GM12878 (cell line): ENCODE data around the gene SNX32. TPM values are rescaled to one million over a fixed set of nuclear protein-coding genes. Genes with fewer than 3 reads are reported as not detected.
A peak's percentile ranks its signal among the peaks of the same experiment; 100 is the strongest.

Experiments
- ATAC-seq: fragments of 200-7000 bp; cut with Tn5 transposase; 3 replicates; pipeline ENCODE4 v1.9.1; 2020; ENCODE audit warnings: mild to moderate bottlenecking, moderate library complexity
- BruUV-seq: library from RNA; stranded (reverse); fragments of 400-500 nt; replicated peaks from 2 replicates; lab custom pipeline; 2021; lab: Mats Ljungman, UMichigan
- CTCF ChIA-PET: fragments of 300-600 bp; sonication (Branson Sonifier 250); formaldehyde crosslinking; extraction: SDS; loops from one replicate; lab custom pipeline; 2021; ENCODE audit warnings: inconsistent platforms; lab: Yijun Ruan, JAX
- POLR2A ChIA-PET: fragments of 350-600 bp; formaldehyde crosslinking; extraction: SDS; loops from one replicate; lab custom pipeline; 2021; ENCODE audit warnings: inconsistent platforms; lab: Charles Lee
- RAD21 ChIA-PET: fragments of 300-600 bp; sonication (Branson Sonifier 250); formaldehyde crosslinking; loops from one replicate; lab custom pipeline; 2023; ENCODE audit warnings: antibody characterized with exemption; ENCODE audit not compliant: unreplicated experiment; lab: Charles Lee
- SMC1A ChIA-PET: fragments of 300-600 bp; sonication (Branson Sonifier 250); formaldehyde crosslinking; loops from one replicate; lab custom pipeline; 2023; ENCODE audit not compliant: unreplicated experiment, uncharacterized antibody; lab: Charles Lee
- DNase-seq: peaks from one replicate; pipeline ENCODE4 v3.0.0-alpha.2; 2011; ENCODE audit warnings: low read depth, low spot score
- FAIRE-seq: peaks from 3 replicates; lab custom pipeline; 2011; peaks lifted over from hg19 to GRCh38; lab: Jason Lieb, UNC
- H2AFZ ChIP-seq: 2 replicates; pipeline ENCODE4 v1.6.0; 2011; ENCODE audit warnings: low read depth, low read length, control low read depth; ENCODE audit not compliant: control insufficient read depth
- H3K27ac ChIP-seq: 2 replicates; pipeline ENCODE4 v1.5.1; 2011; ENCODE audit warnings: control low read depth; ENCODE audit not compliant: control insufficient read depth, insufficient read depth
- H3K27me3 ChIP-seq, 2 experiments: replicated peaks in 1 of 2; 2 replicates each; pipeline versions ENCODE4 v1.6.0 to v1.6.1; 2011; ENCODE audit warnings: low read length in 1 of 2; ENCODE audit not compliant: control insufficient read depth in 2 of 2, insufficient read depth in 2 of 2
- H3K36me3 ChIP-seq, 2 experiments: 2 replicates each; pipeline ENCODE4 v1.5.1; 2011; ENCODE audit warnings: low read length in 1 of 2; ENCODE audit not compliant: control insufficient read depth in 2 of 2, insufficient read depth in 2 of 2
- H3K4me1 ChIP-seq: 2 replicates; pipeline ENCODE4 v1.6.1; 2011; ENCODE audit warnings: mild to moderate bottlenecking, low read length, moderate library complexity, mixed read lengths; ENCODE audit not compliant: control insufficient read depth, insufficient read depth
- H3K4me2 ChIP-seq: 2 replicates; pipeline ENCODE4 v1.6.0; 2011; ENCODE audit warnings: control low read depth; ENCODE audit not compliant: control insufficient read depth, insufficient read depth
- H3K4me3 ChIP-seq: fragments of 200-600 bp; sonication (generic); 2 replicates; pipeline ENCODE4 v1.5.1; 2016
- H3K79me2 ChIP-seq: 2 replicates; pipeline ENCODE4 v1.6.0; 2011; ENCODE audit warnings: low read length; ENCODE audit not compliant: control insufficient read depth, insufficient read depth
- H3K9ac ChIP-seq: 2 replicates; pipeline ENCODE4 v1.8.0; 2011; ENCODE audit warnings: low read length, control low read depth, mixed read lengths; ENCODE audit not compliant: control insufficient read depth, insufficient read depth
- H3K9me3 ChIP-seq: replicated peaks from 3 replicates; pipeline ENCODE4 v1.5.1; 2011; ENCODE audit warnings: mild to moderate bottlenecking, low read length; ENCODE audit not compliant: control insufficient read depth, insufficient read depth
- H4K20me1 ChIP-seq: 2 replicates; pipeline ENCODE4 v1.6.0; 2011; ENCODE audit not compliant: control insufficient read depth, insufficient read depth
- ASH2L ChIP-seq: fragments of 300-600, 200-600 bp; sonication (generic); IDR thresholded peaks from 2 replicates; pipeline ENCODE4 v1.6.1; 2017; ENCODE audit warnings: low read depth, mild to moderate bottlenecking, borderline replicate concordance
- ATF3 ChIP-seq: IDR thresholded peaks from 2 replicates; pipeline ENCODE4 v1.6.1; 2011; ENCODE audit warnings: low read depth, mild to moderate bottlenecking, low read length, moderate library complexity, borderline replicate concordance; ENCODE audit errors: extremely low read depth
- BRCA1 ChIP-seq: IDR thresholded peaks from 2 replicates; pipeline ENCODE4 v1.6.1; 2011; ENCODE audit warnings: low read depth, low read length, improper control_type of control experiment
- E2F4 ChIP-seq: IDR thresholded peaks from 2 replicates; pipeline ENCODE4 v1.6.1; 2012; ENCODE audit warnings: low read depth, low read length, improper control_type of control experiment
- GATAD2B ChIP-seq: fragments of 450-650 bp; conservative IDR thresholded peaks from 2 replicates; pipeline ENCODE4 v1.6.1; 2017; ENCODE audit warnings: low read depth, mild to moderate bottlenecking, moderate library complexity
- HDGF ChIP-seq: fragments of 450-650 bp; IDR thresholded peaks from 2 replicates; pipeline ENCODE4 v1.6.1; 2016; ENCODE audit warnings: antibody characterized with exemption
- IRF4 ChIP-seq: IDR thresholded peaks from 2 replicates; pipeline ENCODE4 v1.6.1; 2011; ENCODE audit warnings: low read depth, low read length
- MXI1 ChIP-seq: fragments of 150-350 bp; IDR thresholded peaks from 2 replicates; pipeline ENCODE4 v1.6.1; 2011; ENCODE audit warnings: low read depth, mild to moderate bottlenecking, inconsistent platforms, low read length, improper control_type of control experiment
- NFYB ChIP-seq: IDR thresholded peaks from 2 replicates; pipeline ENCODE4 v1.6.1; 2011; ENCODE audit warnings: low read depth, mild to moderate bottlenecking, low read length, improper control_type of control experiment, moderate library complexity; ENCODE audit not compliant: insufficient read depth
- PAX5 ChIP-seq: IDR thresholded peaks from 2 replicates; pipeline ENCODE4 v1.6.1; 2011; ENCODE audit warnings: low read depth, low read length, borderline replicate concordance
- PAX8 ChIP-seq: fragments of 450-650 bp; IDR thresholded peaks from 2 replicates; pipeline ENCODE4 v1.6.1; 2017; ENCODE audit warnings: mild to moderate bottlenecking, moderate library complexity
- POLR2AphosphoS2 ChIP-seq: IDR thresholded peaks from 2 replicates; pipeline ENCODE4 v1.6.1; 2011; ENCODE audit warnings: low read depth, mild to moderate bottlenecking, low read length, improper control_type of control experiment, moderate library complexity
- RFX5 ChIP-seq: IDR thresholded peaks from 2 replicates; pipeline ENCODE4 v1.6.1; 2011; ENCODE audit warnings: low read depth, low read length, improper control_type of control experiment
- STAT1 ChIP-seq: fragments of 450-650 bp; conservative IDR thresholded peaks from 2 replicates; pipeline ENCODE4 v1.6.1; 2014; ENCODE audit warnings: antibody characterized with exemption, mild to moderate bottlenecking
- STAT3 ChIP-seq: IDR thresholded peaks from 2 replicates; pipeline ENCODE4 v1.6.1; 2011; ENCODE audit warnings: low read depth, low read length, improper control_type of control experiment
- SUZ12 ChIP-seq: fragments of 200-600 bp; sonication (generic); IDR thresholded peaks from one replicate; pipeline ENCODE4 v1.6.1; 2018; ENCODE audit warnings: antibody characterized with exemption, mild to moderate bottlenecking; ENCODE audit not compliant: unreplicated experiment
- TAF1 ChIP-seq: IDR thresholded peaks from 2 replicates; pipeline ENCODE4 v1.6.1; 2011; ENCODE audit warnings: mild to moderate bottlenecking, low read depth, low read length, borderline replicate concordance
- TCF12 ChIP-seq: IDR thresholded peaks from 2 replicates; pipeline ENCODE4 v1.6.1; 2011; ENCODE audit warnings: low read depth, mild to moderate bottlenecking, low read length
- ZNF274 ChIP-seq: IDR thresholded peaks from one replicate; pipeline ENCODE4 v1.8.0; 2011; ENCODE audit not compliant: insufficient read length, insufficient read depth
- WGBS: methylation state at CpG from one replicate; pipeline ENCODE4 v1.1.6; 2016; ENCODE audit warnings: low lambda C conversion rate; ENCODE audit not compliant: insufficient replicate concordance, insufficient coverage; ENCODE audit errors: missing lambda C conversion rate; 5-methylcytosine and 5-hydroxymethylcytosine counted together
- in situ Hi-C: fragments of 300-500 bp; cut with MboI; formaldehyde crosslinking; loops from 9 replicates; pipeline ENCODE4 v1.14.3; 2018; ENCODE audit warnings: mixed read lengths
- intact Hi-C: fragments of 100-400 bp; cut with micrococcal nuclease; formaldehyde crosslinking; loops from one replicate; pipeline ENCODE4 v1.14.2; 2022; ENCODE audit not compliant: unreplicated experiment
- polyA plus RNA-seq, 11 experiments: library from polyadenylated mRNA; depleted of rRNA in 4 of 11; unstranded in 6 of 11; stranded (reverse) in 5 of 11; fragments of >200 nt; fragmentation: Nextera tagmentation in 4 of 11; fragmentation: Illumina TruSeq in 1 of 11; extraction: Ambion mirVana in 4 of 11; extraction: Trizol in 1 of 11; gene quantifications; 1 replicate in 1 of 11; 2 replicates in 10 of 11; pipeline versions ENCODE4 v1.2.1 to v1.2.3, GENCODE V29; 2011 to 2016; ENCODE audit warnings: inconsistent platforms in 2 of 11, missing spikeins in 2 of 11, low read depth in 1 of 11
- total RNA-seq, 4 experiments: library from RNA; depleted of rRNA in 3 of 4; stranded (reverse); fragments of >200 nt in 3 of 4; fragmentation: Illumina TruSeq in 1 of 4; extraction: Trizol in 1 of 4; gene quantifications; 2 replicates each; pipeline versions ENCODE4 v1.2.1 to v1.2.3, GENCODE V29; 2013 to 2021
- TF ChIP-seq, protein P1 (sequence below): fragments of 450-650 bp; formaldehyde crosslinking; IDR thresholded peaks from 2 replicates; pipeline ENCODE4 v1.4.0; 2020; ENCODE audit warnings: mild to moderate bottlenecking, moderate library complexity

SNX32 gene
- total and polyA plus RNA-seq, 10 of the 15 experiments (the other 5 are each of a cell fraction or from before 2014, with no cell fraction given): 0.04 to 1.5 (median 0.11) TPM; not detected in 1

- Histone ChIP-seq H3K9ac (peak overlapping the region; percentile 85), H3K27ac (peak overlapping the region; percentile 86), H3K4me2 (peak overlapping the region; percentile 99), H3K4me1 (peaks cover 27% of the 10 kb centered on the region), H3K9me3 (no peaks in the 10 kb centered on the region), H2AFZ (peak overlapping the region; percentile 79), H3K4me3 (peak overlapping the region; percentile 98), H3K36me3 (no peaks in the 10 kb centered on the region), H4K20me1 (no peaks in the 10 kb centered on the region), H3K27me3 (no peaks in the 10 kb centered on the region), H3K79me2 (peaks cover 47% of the 10 kb centered on the region)
- DNase-seq: no peak
- in situ Hi-C loops: no loop called here
- FAIRE-seq: no peak
- peak; percentile 29 for ATAC-seq
- BruUV-seq: no TSS peak
- ChIA-PET SMC1A (interaction anchor here (0.6 to 6.6 kb wide), 9 partner anchors 9 to 249 kb away, joined by 3 to 28 read pairs (median 4); partner anchors contain the start of gene C11orf68), RAD21 (interaction anchor here (0.8 to 8.0 kb wide), 6 partner anchors 9 to 175 kb away, joined by 3 to 76 read pairs (median 4); partner anchors contain the start of genes C11orf68, CFL1 and MUS81), CTCF (interaction anchor here (0.7 to 2.0 kb wide), 10 partner anchors 8 to 330 kb away, joined by 3 to 14 read pairs (median 4); no protein-coding TSS in a partner anchor), POLR2A (interaction anchor here (0.6 to 7.4 kb wide), 6 partner anchors 8 to 220 kb away, joined by 3 to 155 read pairs (median 3); partner anchors contain the start of genes CFL1, FOSL1 and MUS81)
- intact Hi-C loops: loop anchor here (5.0 to 10.0 kb wide), 2 partner anchors 33 to 241 kb away; no protein-coding TSS in a partner anchor
- WGBS: 3% methylated on average over 16 of the region's 16 CpGs
- TF ChIP-seq SUZ12 (no peak), ASH2L (no peak), IRF4 (no peak), POLR2AphosphoS2 (no peak), NFYB (0 out of 2 replicates have a peak, but pooled peaks have one; percentile 31), E2F4 (no peak), BRCA1 (no peak), RFX5 (no peak), GATAD2B (0 out of 2 replicates have a peak, but pooled peaks have one; percentile 37), TCF12 (no peak), PAX5 (no peak), STAT1 (no peak), ATF3 (no peak), ZNF274 (no peak), HDGF (0 out of 2 replicates have a peak, but pooled peaks have one; percentile 16), MXI1 (no peak), TAF1 (peak; percentile 38; the same call in 1 of the 2 replicates), STAT3 (no peak), PAX8 (no peak)
- TF ChIP-seq, protein P1, sequence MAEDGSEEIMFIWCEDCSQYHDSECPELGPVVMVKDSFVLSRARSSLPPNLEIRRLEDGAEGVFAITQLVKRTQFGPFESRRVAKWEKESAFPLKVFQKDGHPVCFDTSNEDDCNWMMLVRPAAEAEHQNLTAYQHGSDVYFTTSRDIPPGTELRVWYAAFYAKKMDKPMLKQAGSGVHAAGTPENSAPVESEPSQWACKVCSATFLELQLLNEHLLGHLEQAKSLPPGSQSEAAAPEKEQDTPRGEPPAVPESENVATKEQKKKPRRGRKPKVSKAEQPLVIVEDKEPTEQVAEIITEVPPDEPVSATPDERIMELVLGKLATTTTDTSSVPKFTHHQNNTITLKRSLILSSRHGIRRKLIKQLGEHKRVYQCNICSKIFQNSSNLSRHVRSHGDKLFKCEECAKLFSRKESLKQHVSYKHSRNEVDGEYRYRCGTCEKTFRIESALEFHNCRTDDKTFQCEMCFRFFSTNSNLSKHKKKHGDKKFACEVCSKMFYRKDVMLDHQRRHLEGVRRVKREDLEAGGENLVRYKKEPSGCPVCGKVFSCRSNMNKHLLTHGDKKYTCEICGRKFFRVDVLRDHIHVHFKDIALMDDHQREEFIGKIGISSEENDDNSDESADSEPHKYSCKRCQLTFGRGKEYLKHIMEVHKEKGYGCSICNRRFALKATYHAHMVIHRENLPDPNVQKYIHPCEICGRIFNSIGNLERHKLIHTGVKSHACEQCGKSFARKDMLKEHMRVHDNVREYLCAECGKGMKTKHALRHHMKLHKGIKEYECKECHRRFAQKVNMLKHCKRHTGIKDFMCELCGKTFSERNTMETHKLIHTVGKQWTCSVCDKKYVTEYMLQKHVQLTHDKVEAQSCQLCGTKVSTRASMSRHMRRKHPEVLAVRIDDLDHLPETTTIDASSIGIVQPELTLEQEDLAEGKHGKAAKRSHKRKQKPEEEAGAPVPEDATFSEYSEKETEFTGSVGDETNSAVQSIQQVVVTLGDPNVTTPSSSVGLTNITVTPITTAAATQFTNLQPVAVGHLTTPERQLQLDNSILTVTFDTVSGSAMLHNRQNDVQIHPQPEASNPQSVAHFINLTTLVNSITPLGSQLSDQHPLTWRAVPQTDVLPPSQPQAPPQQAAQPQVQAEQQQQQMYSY (CRISPR knock-in tag): no peak
Measured at GRCh38 chr11:65894034-65894591, 60.4 kb downstream of the SNX32 start.
